Measurements from ENCODE around the gene PRKAG1. TPM values are rescaled to one million over a fixed set of nuclear protein-coding genes. Genes with fewer than 3 reads are reported as not detected.

Gene PRKAG1
- total RNA-seq, 1 experiment from 2014 or later = 66.5 TPM

GRCh38 chr12:48996794-48997718, 21.5 kb downstream of the PRKAG1 start:
- H3K36me3 ChIP-seq (ENCODE audit: low read depth, low read length) = 0 out of 2 replicates have a peak, but pooled peaks cover 3% of the 10 kb centered on the region
- ChIA-PET POLR2A (ENCODE audit: unreplicated experiment) (interaction anchor here (0.6 kb wide), 1 partner anchor 18 kb away, joined by 6 read pairs; no protein-coding TSS in a partner anchor), CTCF (interaction anchor here (0.5 to 1.7 kb wide), 12 partner anchors 9 to 144 kb away, joined by 3 to 10 read pairs (median 4); partner anchors contain the start of genes DHH, FKBP11 and PRKAG1)
- peaks cover 22% of the 10 kb centered on the region for H3K4me1 ChIP-seq (ENCODE audit: insufficient read depth, low read length)
- peak overlapping the region; percentile 92 for H3K4me2 ChIP-seq (ENCODE audit: low read length)
- peak overlapping the region; percentile 65 for H3K4me3 ChIP-seq (ENCODE audit: low read length)
- no peaks in the 10 kb centered on the region for H3K27me3 ChIP-seq (ENCODE audit: low read length)
- no TSS peak for BruUV-seq (replicated peaks)
- peak overlapping the region; percentile 74 for H2AFZ ChIP-seq (ENCODE audit: low read length)
- H3K79me2 ChIP-seq (ENCODE audit: low read length) = no peaks in the 10 kb centered on the region
- TF ChIP-seq EZH2 (IDR thresholded peaks at IDR 0.05; ENCODE audit: low read length, unreplicated experiment) (no peak), CTCF (conservative IDR thresholded peaks at IDR 0.05; ENCODE audit: low read depth, low read length) (peak; percentile 70), EZH2phosphoT487 (IDR thresholded peaks at IDR 0.05; ENCODE audit: borderline replicate concordance, low read length) (no peak)
- no peaks in the 10 kb centered on the region for H3K9me3 ChIP-seq (ENCODE audit: low read length)
- peak; percentile 39 for ATAC-seq
- no peaks in the 10 kb centered on the region for H3F3A ChIP-seq (ENCODE audit: low read length, unreplicated experiment)
- H3K27ac ChIP-seq (ENCODE audit: low read length) = no peak overlapping the region
- no peak overlapping the region for H3K9ac ChIP-seq (ENCODE audit: low read length)
- no peaks in the 10 kb centered on the region for H4K20me1 ChIP-seq (ENCODE audit: low read length)
- intact Hi-C loops (cut with micrococcal nuclease) = loop anchor here (5.0 kb wide), 1 partner anchor 65 kb away; no protein-coding TSS in a partner anchor
- no peaks in the 10 kb centered on the region for H3K9me2 ChIP-seq (replicated peaks; ENCODE audit: low read length)
- peak; percentile 75 for DNase-seq

- H4K20me1 ChIP-seq (ENCODE audit: low read length) = no peaks in the 10 kb centered on the region
- no peaks in the 10 kb centered on the region for H3K9me2 ChIP-seq (replicated peaks; ENCODE audit: low read length)
- H3K9me3 ChIP-seq (ENCODE audit: low read length) = no peaks in the 10 kb centered on the region
- peak overlapping the region; percentile 81 for H2AFZ ChIP-seq (ENCODE audit: low read length)
- no peaks in the 10 kb centered on the region for H3K79me2 ChIP-seq (ENCODE audit: low read length)
- CTCF ChIA-PET = interaction anchor here (0.6 kb wide), 1 partner anchor 15 kb away, joined by 4 read pairs; no protein-coding TSS in a partner anchor
- ATAC-seq (peak; percentile 54), DNase-seq (peak; percentile 87)
- no peaks in the 10 kb centered on the region for H3K36me3 ChIP-seq (ENCODE audit: low read depth, low read length)
- no peak overlapping the region for H3K9ac ChIP-seq (ENCODE audit: low read length)
- POLR2A ChIA-PET (ENCODE audit: unreplicated experiment) = no interaction called here
- BruUV-seq (replicated peaks) = no TSS peak
- H3K4me1 ChIP-seq (ENCODE audit: insufficient read depth, low read length) = peaks cover 20% of the 10 kb centered on the region
- TF ChIP-seq EZH2phosphoT487 (IDR thresholded peaks at IDR 0.05; ENCODE audit: borderline replicate concordance, low read length) (no peak), EZH2 (IDR thresholded peaks at IDR 0.05; ENCODE audit: low read length, unreplicated experiment) (no peak), CTCF (conservative IDR thresholded peaks at IDR 0.05; ENCODE audit: low read depth, low read length) (peak; percentile 78)
- H3K27ac ChIP-seq (ENCODE audit: low read length) = no peak overlapping the region
- H3K27me3 ChIP-seq (ENCODE audit: low read length) = no peaks in the 10 kb centered on the region
- no peaks in the 10 kb centered on the region for H3F3A ChIP-seq (ENCODE audit: low read length, unreplicated experiment)
- H3K4me3 ChIP-seq (ENCODE audit: low read length) = peak overlapping the region; percentile 54; the same call in 1 of the 2 replicates
- H3K4me2 ChIP-seq (ENCODE audit: low read length) = peak overlapping the region; percentile 85
- intact Hi-C loops (cut with micrococcal nuclease) = loop anchor here (1.0 to 5.0 kb wide), 2 partner anchors 30 to 63 kb away; no protein-coding TSS in a partner anchor
These were observed 23.3 kb downstream of the PRKAG1 start for GRCh38 chr12:48995086-48995879.
